ENCODE data around the gene RANBP17. TPM values are rescaled to one million over a fixed set of nuclear protein-coding genes. Genes with fewer than 3 reads are reported as not detected.

RANBP17 gene
- total and polyA plus RNA-seq, 2 donors (not counting 1 experiment from before 2014, with no cell fraction given): not detected

DNA sequence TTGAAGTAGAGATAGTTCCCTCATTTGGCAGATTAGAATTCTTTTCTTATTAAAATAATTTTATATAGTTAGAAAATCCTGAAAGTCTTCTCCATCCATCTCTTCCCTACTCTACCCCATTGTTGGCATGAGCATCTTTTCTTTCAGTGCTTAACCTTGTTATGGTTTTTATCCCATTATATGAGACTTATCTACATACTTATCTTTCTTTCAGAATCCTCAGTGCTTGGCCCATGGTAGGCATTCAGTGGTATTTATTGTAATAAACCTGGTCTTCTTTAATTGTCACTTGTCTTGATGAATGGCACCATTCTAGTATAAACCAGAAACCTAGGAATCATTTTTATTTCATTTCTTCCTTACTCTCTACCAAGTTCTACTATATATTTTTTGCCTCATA lies 277.4 kb downstream of the RANBP17 start:
- no peak overlapping the region for H2AFZ ChIP-seq (ENCODE audit: insufficient read depth, low read depth, low read length, poor library complexity, severe bottlenecking)
- Mint-ChIP-seq H3K27ac (no peak overlapping the region), H3K4me3 (no peak overlapping the region), H3K4me1 (no peaks in the 10 kb centered on the region), H3K9me3 (ENCODE audit: insufficient read depth) (no peaks in the 10 kb centered on the region), H3K27me3 (no peaks in the 10 kb centered on the region)
- ChIA-PET CTCF (no interaction called here), POLR2A (no interaction called here)
- intact Hi-C loops (cut with micrococcal nuclease): no loop called here
- H3K27ac ChIP-seq (ENCODE audit: low read length in 2 of 2): no peak overlapping the region
- H3K4me2 ChIP-seq (replicated peaks; ENCODE audit: low read depth, low read length, poor library complexity, severe bottlenecking): no peak overlapping the region
- H3K27me3 ChIP-seq (replicated peaks in 1 of 4; ENCODE audit: control extremely low read depth in 1 of 4, control insufficient read depth in 3 of 4, insufficient read depth in 4 of 4, low read length in 3 of 4): peaks cover 0 to 3% (median 0%) of the 10 kb centered on the region in 4 experiments
- DNase-seq (no peak), ATAC-seq (ENCODE audit: low read depth) (no peak)
- TF ChIP-seq, protein P1, sequence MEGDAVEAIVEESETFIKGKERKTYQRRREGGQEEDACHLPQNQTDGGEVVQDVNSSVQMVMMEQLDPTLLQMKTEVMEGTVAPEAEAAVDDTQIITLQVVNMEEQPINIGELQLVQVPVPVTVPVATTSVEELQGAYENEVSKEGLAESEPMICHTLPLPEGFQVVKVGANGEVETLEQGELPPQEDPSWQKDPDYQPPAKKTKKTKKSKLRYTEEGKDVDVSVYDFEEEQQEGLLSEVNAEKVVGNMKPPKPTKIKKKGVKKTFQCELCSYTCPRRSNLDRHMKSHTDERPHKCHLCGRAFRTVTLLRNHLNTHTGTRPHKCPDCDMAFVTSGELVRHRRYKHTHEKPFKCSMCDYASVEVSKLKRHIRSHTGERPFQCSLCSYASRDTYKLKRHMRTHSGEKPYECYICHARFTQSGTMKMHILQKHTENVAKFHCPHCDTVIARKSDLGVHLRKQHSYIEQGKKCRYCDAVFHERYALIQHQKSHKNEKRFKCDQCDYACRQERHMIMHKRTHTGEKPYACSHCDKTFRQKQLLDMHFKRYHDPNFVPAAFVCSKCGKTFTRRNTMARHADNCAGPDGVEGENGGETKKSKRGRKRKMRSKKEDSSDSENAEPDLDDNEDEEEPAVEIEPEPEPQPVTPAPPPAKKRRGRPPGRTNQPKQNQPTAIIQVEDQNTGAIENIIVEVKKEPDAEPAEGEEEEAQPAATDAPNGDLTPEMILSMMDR (IDR thresholded peaks at IDR 0.05): no peak
- TF ChIP-seq EZH2 (IDR thresholded peaks at IDR 0.05; ENCODE audit: borderline replicate concordance, insufficient read depth, low read depth, low read length, poor library complexity, severe bottlenecking): no peak
- no peak overlapping the region for H3K4me3 ChIP-seq (ENCODE audit: control extremely low read depth in 1 of 5, extremely low read depth in 1 of 5, insufficient read depth in 1 of 5, low read depth in 2 of 5, low read length in 4 of 5)
- H3K9ac ChIP-seq (ENCODE audit: low read length): no peak overlapping the region
- no peaks in the 10 kb centered on the region for H3K9me3 ChIP-seq (ENCODE audit: control extremely low read depth in 1 of 3, control insufficient read depth in 2 of 3, insufficient read depth in 1 of 3, low read length in 2 of 3)
- H3K79me2 ChIP-seq (ENCODE audit: control insufficient read depth, insufficient read depth, low read length): no peaks in the 10 kb centered on the region
- no peaks in the 10 kb centered on the region for H3K4me1 ChIP-seq (ENCODE audit: control insufficient read depth in 2 of 2, insufficient read depth in 2 of 2, low read length in 2 of 2)
- no peaks in the 10 kb centered on the region for H4K20me1 ChIP-seq (ENCODE audit: control insufficient read depth, insufficient read depth, low read length, poor library complexity, severe bottlenecking)
- no peaks in the 10 kb centered on the region for H3K36me3 ChIP-seq (replicated peaks in 1 of 2; ENCODE audit: control extremely low read depth in 1 of 2, control insufficient read depth in 1 of 2, extremely low read depth in 1 of 2, insufficient read depth in 2 of 2, low read length in 1 of 2)

DNA sequence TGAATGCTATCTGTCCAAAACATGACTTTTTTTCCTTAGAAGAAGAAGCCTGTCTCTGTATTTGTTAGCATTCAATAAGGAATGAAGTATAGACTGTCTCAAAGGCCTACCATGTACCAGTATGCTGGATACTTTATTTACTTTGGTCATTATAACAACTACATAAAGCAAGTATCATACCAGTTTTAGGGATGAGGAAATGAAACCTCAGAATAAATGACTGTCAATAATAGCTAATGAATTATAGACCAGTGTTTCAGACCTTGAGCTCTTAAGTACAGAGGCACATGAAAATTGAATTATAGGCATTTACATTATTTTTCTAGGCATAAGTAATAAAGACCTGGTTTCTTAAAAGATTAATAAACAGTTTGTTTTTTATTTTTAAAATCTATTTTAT lies 280.8 kb downstream of the RANBP17 start:
- ChIA-PET POLR2A (no interaction called here), CTCF (no interaction called here)
- Mint-ChIP-seq H3K9me3 (ENCODE audit: insufficient read depth) (no peaks in the 10 kb centered on the region), H3K27me3 (no peaks in the 10 kb centered on the region), H3K4me3 (no peak overlapping the region), H3K27ac (no peak overlapping the region), H3K4me1 (no peaks in the 10 kb centered on the region)
- no peaks in the 10 kb centered on the region for H3K4me1 ChIP-seq (ENCODE audit: control insufficient read depth in 2 of 2, insufficient read depth in 2 of 2, low read length in 2 of 2)
- no peak overlapping the region for H2AFZ ChIP-seq (ENCODE audit: insufficient read depth, low read depth, low read length, poor library complexity, severe bottlenecking)
- no peaks in the 10 kb centered on the region for H3K9me3 ChIP-seq (ENCODE audit: control extremely low read depth in 1 of 3, control insufficient read depth in 2 of 3, insufficient read depth in 1 of 3, low read length in 2 of 3)
- no peak for DNase-seq
- no peak for TF ChIP-seq EZH2 (IDR thresholded peaks at IDR 0.05; ENCODE audit: borderline replicate concordance, insufficient read depth, low read depth, low read length, poor library complexity, severe bottlenecking)
- TF ChIP-seq, protein P1 (IDR thresholded peaks at IDR 0.05): no peak
- ATAC-seq (ENCODE audit: low read depth): no peak
- no peak overlapping the region for H3K4me3 ChIP-seq (ENCODE audit: control extremely low read depth in 1 of 5, extremely low read depth in 1 of 5, insufficient read depth in 1 of 5, low read depth in 2 of 5, low read length in 4 of 5)
- H3K27ac ChIP-seq (ENCODE audit: low read length in 2 of 2): no peak overlapping the region
- H3K4me2 ChIP-seq (replicated peaks; ENCODE audit: low read depth, low read length, poor library complexity, severe bottlenecking): no peak overlapping the region
- peaks cover 0 to 3% (median 0%) of the 10 kb centered on the region in 4 experiments for H3K27me3 ChIP-seq (replicated peaks in 1 of 4; ENCODE audit: control extremely low read depth in 1 of 4, control insufficient read depth in 3 of 4, insufficient read depth in 4 of 4, low read length in 3 of 4)
- intact Hi-C loops (cut with micrococcal nuclease): no loop called here
- no peaks in the 10 kb centered on the region for H3K36me3 ChIP-seq (replicated peaks in 1 of 2; ENCODE audit: control extremely low read depth in 1 of 2, control insufficient read depth in 1 of 2, extremely low read depth in 1 of 2, insufficient read depth in 2 of 2, low read length in 1 of 2)
- no peaks in the 10 kb centered on the region for H3K79me2 ChIP-seq (ENCODE audit: control insufficient read depth, insufficient read depth, low read length)
- no peaks in the 10 kb centered on the region for H4K20me1 ChIP-seq (ENCODE audit: control insufficient read depth, insufficient read depth, low read length, poor library complexity, severe bottlenecking)
- no peak overlapping the region for H3K9ac ChIP-seq (ENCODE audit: low read length)
